NCI-H446 treated with DMSO at 0.1 percent for 48 hours (cell line): Measurements from ENCODE around the gene GPRIN1.

Experiments used
- DNase-seq: peaks from one replicate; lab custom pipeline; 2025; lab: John Stamatoyannopoulos, UW

The GPRIN1 gene

GRCh38 chr5:176609724-176610434 lies at the start of gene GPRIN1:
TSS of gene GPRIN1 (minus strand) at chr5:176610156. CDS start at chr5:176599834, 10,322 bp downstream.
- no peak for DNase-seq

GRCh38 chr5:176659512-176659839 lies 49.5 kb upstream of the GPRIN1 start:
- no peak for DNase-seq

GRCh38 chr5:176658817-176659511 lies 49.0 kb upstream of the GPRIN1 start:
- DNase-seq: no peak

GRCh38 chr5:176658007-176658599 lies 48.1 kb upstream of the GPRIN1 start:
- DNase-seq: peak; percentile 69

- no peak for DNase-seq
Observed at GRCh38 chr5:176656467-176656990, 46.6 kb upstream of the GPRIN1 start.

- no peak for DNase-seq
Observed at GRCh38 chr5:176654856-176655255, 44.9 kb upstream of the GPRIN1 start.

- peak; percentile 89 for DNase-seq
Observed at GRCh38 chr5:176653401-176654385, 43.7 kb upstream of the GPRIN1 start.

GRCh38 chr5:176652136-176652535 lies 42.2 kb upstream of the GPRIN1 start:
- DNase-seq: peak; percentile 94

GRCh38 chr5:176651472-176651980 lies 41.6 kb upstream of the GPRIN1 start:
- peak; percentile 60 for DNase-seq

GRCh38 chr5:176650354-176650884 lies 40.5 kb upstream of the GPRIN1 start:
- DNase-seq: peak; percentile 31

GRCh38 chr5:176648474-176649194 lies 38.7 kb upstream of the GPRIN1 start:
- no peak for DNase-seq

- DNase-seq: no peak
Observed at GRCh38 chr5:176647843-176648473, 38.0 kb upstream of the GPRIN1 start.

- peak; percentile 98 for DNase-seq
Observed at GRCh38 chr5:176647030-176647842, 37.3 kb upstream of the GPRIN1 start, which contains the start of gene TSPAN17. TSS of gene TSPAN17 (plus strand) at chr5:176647484. CDS start at chr5:176647616, 132 bp downstream.

GRCh38 chr5:176646707-176647029 lies 36.7 kb upstream of the GPRIN1 start:
- no peak for DNase-seq

- DNase-seq: no peak
Observed at GRCh38 chr5:176646049-176646706, 36.2 kb upstream of the GPRIN1 start.

GRCh38 chr5:176644878-176645670 lies 35.1 kb upstream of the GPRIN1 start:
- DNase-seq: no peak

GRCh38 chr5:176644294-176644693 lies 34.3 kb upstream of the GPRIN1 start:
- no peak for DNase-seq
